K562 treated with DMSO at 1 percent for 12 hours (cell line): Measurements from ENCODE around the gene KREMEN1. TPM values are rescaled to one million over a fixed set of nuclear protein-coding genes. Genes with fewer than 3 reads are reported as not detected.

Experiments used
- total RNA-seq: library from RNA; unstranded; fragments of 300-600 nt; gene quantifications from 2 replicates; pipeline ENCODE4 v1.2.3, GENCODE V29; 2022; ENCODE audit not compliant: insufficient read depth

Gene KREMEN1
- total RNA-seq, result 8.4 and 19.7 TPM in 2 replicates

DNA sequence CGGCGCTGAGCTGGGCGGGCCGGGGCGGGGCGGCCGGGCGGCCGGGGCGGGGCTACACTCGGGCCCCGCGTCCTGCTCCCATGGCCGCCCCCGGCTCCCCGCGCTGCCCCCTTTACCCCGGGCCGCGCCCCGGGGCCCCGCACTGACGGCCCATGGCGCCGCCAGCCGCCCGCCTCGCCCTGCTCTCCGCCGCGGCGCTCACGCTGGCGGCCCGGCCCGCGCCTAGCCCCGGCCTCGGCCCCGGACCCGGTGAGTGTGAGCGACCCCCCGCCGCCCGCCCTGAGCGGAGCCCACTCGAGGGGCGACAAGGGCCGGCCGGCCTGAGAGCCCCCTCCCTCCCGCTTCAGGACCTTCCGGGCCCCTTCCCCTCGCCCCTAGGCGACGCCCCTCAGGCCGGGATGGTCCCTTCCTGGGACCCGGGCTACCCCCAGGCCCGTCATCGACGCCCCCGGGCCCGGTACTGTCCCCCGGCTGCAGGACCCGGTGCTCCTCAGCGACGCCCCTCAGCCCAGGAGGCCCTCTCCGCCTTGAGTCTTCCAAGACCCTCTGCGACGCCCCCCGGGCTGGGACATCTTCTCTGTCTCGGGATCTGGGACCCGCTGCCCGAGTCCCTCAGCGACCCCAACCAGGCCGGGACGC lies at the start of gene KREMEN1:
TSS of gene KREMEN1 (plus strand) at position 57 of the 639 bp plus-strand sequence. CDS start at position 153, 96 bp downstream.

GRCh38 chr22:29061773-29062172 lies 11.1 kb upstream of the KREMEN1 start, which contains the start of gene C22orf31:
TSS of gene C22orf31 (minus strand) at chr22:29061831. CDS start at chr22:29061792, 39 bp downstream.

GRCh38 chr22:29205594-29206371 lies 132.9 kb downstream of the KREMEN1 start, which contains the start of gene EMID1:
TSS of gene EMID1 (plus strand) at chr22:29205896. CDS start at chr22:29206039, 143 bp downstream.

Other genes starting within 250 kb of the KREMEN1 start
- gene ZNRF3, start 189.5 kb upstream of the KREMEN1 start, total RNA-seq, result 1.1 and 2.9 TPM in 2 replicates
- not detected in 2 replicates for gene C22orf31, start 11.2 kb upstream of the KREMEN1 start, total RNA-seq
- 59.5 and 67.5 TPM in 2 replicates for gene EMID1, start 132.9 kb downstream of the KREMEN1 start, total RNA-seq
- gene RHBDD3, start 194.9 kb downstream of the KREMEN1 start, total RNA-seq, result 33.9 and 42.8 TPM in 2 replicates
- gene EWSR1, start 195.2 kb downstream of the KREMEN1 start, total RNA-seq, result 115 and 178 TPM in 2 replicates
- 16.9 and 19.3 TPM in 2 replicates for gene GAS2L1, start 233.6 kb downstream of the KREMEN1 start, total RNA-seq
- gene RASL10A, start 242.7 kb downstream of the KREMEN1 start, total RNA-seq, result not detected in 2 replicates